HUDEP-2 (cell line): ENCODE results near the gene ARL5A.
A peak's percentile ranks its signal among the peaks of the same experiment; 100 is the strongest.
"Not testable (repeated sequence)": the region's sequence is repeated elsewhere in the genome, so short reads cannot be mapped to it uniquely, and the experiment has no call there.

Source experiments
- DNase-seq, 76 experiments: peaks; one replicate each; lab custom pipeline; 2025; ENCODE audit not compliant: unreplicated experiment in 76 of 76; lab: John Stamatoyannopoulos, UW

ARL5A gene

DNA sequence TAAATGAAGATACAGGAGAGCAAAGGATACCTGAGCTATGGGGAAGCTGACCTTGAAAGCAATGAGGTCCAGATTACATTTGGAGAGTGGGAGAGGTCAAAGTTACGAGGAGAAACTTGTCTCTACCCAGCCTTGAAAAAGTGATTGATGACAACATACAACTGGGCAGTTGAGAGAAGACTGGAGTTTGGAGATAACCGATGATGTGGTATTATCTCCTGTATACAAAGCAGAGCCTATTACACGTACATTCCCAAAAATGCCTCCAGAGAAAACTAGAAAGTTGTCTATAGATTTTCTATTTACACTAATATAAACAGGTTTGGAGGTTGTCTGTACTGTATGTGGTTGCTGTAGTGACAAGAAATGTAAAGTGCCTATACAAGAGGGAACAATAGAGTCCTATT, 28.3 kb downstream of the ARL5A start:
- DNase-seq: peak in 19 of 76 experiments; percentile 8 to 57 (median 27)

DNA sequence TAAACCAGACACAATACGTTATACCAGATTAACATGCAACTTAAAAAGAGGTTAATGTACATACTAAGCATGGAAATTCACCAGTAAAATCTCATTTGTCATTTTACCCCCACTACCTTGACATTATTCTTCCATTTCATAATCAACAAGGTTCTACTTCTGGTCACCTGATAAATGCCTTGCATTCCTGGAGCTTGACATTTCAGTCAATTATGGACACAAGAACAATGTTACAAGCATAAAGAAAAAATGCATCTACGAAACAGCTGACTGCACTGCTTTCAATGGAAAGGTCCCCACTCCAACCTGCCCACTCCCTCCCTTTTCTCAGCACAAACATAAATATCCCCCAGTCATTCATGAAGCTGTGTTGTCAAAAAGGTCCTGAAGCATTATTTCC, 31.4 kb downstream of the ARL5A start:
- no peak for DNase-seq

DNA sequence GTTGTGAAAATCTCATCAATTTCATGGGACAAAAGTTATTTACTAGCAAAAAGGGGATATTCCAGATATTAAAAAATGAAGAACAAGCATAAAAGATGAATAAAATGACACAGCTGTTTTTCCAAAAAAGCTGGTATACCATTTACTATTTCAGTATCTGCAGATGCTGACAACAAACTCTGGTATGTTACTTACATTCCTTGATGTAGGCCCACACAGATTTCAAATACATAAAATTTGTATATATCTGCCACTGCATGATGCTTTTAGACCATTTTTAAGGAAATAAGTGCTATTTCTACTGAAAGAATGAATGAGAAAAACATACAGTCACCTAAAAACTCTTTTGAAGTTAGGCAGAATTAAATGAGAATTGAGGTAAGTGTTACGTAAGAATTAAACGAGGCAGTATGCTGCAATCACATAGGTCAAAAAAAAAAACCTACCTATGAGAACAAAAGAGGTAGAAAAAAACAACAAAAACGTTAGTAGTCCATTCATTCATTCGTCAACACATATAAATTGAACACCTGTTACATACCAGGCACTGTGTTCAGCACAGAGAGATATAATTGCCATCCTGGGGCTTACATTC, 32.5 kb downstream of the ARL5A start:
- DNase-seq: no peak

DNA sequence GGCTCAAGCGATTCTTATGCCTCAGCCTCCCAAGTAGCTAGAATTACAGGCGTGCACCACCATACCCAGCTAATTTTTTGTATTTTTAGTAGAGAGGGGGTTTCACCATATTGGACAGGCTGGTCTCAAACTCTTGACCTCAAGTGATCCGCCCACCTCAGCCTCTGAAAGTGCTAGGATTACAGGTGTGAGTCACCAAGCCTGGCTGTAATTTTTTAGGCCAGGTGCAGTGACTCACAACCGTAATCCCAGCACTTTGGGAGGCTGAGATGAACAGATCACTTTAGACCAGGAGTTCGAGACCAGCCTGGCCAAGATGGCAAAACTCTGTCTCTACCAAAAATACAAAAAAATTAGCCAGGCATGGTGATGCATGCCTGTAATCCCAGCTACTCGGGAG, 33.8 kb downstream of the ARL5A start:
- DNase-seq: not testable (repeated sequence)

DNA sequence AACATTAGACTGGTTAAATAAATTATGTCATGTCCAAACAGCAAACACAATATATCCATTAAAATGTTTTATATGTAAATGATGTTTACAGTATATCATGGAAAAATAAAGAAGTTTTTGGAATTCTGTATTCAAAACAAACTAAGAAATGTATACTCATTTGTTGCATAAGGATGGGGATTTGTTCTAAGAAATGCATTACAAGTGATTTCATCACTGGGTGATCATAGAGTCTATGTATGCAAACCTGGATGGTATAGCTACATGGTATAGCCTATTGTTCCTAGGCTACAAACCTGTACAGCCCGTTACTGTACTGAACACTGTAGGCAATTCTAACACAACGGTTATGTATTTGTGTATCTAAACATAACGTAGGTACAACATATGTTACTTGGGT, 35.1 kb downstream of the ARL5A start:
- DNase-seq: no peak

DNA sequence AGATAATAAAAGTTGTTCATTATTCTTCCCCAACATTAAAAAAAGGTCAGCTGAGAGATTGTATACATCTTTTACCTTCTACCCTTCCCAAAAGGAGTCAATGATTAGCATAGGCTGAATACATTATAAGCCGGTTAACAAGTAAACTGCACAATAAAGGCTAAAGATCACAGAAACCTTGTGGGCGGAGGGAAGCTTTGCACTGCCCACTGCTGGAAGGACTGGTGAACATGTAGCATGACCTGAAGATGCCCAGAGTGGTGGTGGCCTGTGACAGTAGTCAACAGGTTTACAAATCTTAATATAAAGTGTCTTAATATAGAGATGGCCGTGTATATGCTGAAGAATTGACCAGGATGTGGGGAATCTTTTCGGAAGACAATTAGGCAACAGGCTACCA, 35.6 kb downstream of the ARL5A start:
- peak in 2 of 76 experiments; percentile 4 to 6 for DNase-seq

DNA sequence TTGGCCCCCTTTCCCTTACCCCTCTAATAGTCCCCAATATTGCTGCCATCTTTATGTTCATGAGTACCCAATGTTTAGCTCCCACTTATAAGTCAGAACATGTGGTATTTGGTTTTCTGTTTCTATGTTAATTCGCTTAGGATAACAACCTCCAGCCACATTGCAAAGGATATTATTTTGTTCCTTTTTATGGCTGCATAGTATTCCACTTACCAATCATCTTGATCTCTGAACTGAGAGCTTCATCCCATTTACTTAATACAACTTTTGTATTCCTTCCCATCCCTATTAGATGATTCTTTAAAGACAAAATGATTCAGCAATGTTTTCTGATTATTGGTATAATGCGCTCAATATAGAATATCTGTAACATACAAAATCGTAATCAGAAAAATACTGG, 36.7 kb downstream of the ARL5A start:
- no peak for DNase-seq

DNA sequence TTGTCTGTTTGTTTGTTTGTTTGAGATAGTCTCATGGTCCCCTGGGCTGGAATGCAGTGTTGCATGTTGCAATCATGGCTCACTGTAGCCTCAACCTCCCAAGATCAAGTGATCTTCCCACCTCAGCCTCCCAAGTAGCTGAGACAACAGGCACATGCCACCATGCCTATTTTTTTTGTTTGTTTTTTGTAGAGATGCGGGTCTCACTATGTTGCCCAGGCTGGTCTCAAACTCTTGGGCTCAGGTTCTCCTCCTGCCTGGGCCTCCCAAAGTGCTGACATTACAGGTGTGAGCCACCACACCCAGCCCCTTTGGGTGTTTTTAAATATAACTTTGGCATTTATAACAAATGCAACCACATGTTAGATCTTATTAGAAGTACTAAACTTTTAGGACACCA, 37.5 kb downstream of the ARL5A start:
- no peak for DNase-seq

DNA sequence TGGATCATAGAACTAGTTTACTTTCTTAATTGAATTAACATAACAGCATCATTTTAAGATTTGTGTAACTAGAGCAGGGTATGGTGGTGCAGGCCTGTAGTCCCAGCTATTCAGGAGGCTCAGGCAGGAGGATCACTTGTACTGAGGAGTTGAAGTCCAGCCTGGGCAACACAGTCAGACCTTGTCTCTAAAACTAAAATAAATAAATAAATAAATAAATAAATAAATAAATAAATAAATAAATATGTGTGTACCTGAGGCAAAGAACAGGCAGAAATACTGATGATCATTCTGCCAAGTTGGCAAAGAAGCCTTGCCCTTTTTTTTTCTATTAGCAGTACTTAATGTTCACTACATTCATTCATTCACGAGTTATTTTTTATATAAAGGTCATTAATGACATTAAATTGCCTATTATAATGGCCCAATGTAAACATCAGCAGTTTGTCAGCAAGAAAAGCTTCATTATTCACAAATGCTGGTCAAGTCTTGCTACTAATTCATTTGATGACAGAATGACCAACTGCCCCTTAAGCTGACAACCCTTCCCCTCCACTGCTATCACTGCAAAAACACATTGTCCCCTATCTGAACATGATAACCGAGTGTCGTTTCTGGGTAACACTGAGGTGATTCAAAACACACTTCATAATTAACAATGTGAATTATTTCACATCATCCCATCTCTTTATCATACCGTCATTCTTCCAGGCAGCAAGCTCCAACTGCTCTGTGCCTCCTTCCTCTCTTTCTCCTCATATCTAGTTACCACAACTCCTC, 39.0 kb downstream of the ARL5A start:
- DNase-seq: peak in 39 of 76 experiments; percentile 3 to 76 (median 47)

DNA sequence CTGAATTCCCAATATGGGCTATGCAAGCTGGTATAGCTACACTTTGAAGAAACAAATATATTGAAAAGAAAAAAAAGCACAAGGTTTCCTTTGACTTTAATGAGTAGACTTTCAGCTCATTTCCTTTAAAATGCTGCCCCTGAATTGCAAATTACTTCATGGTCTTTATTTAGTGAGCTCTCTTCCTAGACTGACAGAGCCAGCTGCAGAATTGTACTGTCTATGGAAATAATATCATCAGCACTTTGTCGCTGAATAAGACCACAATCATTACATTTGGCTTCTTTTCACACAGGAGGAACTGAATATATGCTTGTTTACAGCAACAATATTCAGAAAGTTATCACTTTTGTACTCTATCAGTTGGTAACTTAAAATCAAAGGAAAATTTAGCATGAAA, 41.7 kb downstream of the ARL5A start:
- DNase-seq: no peak

DNA sequence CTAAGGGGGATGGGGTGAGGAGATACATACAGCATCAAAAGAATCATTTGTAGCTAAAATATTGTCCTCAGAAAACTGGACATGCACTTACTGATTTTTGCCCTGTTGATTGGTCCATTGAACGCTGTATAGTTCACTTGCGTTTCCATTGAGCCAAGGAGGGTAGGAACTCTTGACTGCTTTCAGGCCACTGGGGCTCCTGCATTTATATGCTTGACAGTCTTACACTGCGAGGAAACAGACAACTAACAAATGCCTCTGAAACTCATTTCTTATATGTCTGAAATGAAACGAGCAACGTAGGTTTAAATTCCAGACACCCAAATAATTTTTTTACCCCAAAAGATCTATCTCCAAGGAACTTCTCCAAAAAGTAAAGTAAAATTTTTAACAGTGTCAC, 42.1 kb downstream of the ARL5A start:
- no peak for DNase-seq

DNA sequence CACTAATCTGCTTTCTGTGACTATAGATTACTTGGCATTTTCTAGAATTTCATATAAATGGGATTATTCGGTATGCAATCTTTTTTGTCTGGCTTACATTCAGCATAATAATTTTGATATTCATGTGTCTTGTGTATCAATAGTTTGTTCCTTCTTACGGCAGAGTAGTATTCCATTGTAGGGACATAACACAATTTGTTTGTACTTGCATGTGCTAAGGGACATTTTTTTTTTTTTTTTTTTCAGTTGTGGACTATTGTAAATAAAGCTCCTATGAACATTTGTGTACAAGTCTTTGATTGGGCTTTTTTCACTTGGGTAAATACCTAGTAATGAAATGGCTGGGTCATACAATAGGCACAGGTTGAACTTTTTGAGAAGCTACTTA, 45.1 kb downstream of the ARL5A start:
- no peak for DNase-seq

DNA sequence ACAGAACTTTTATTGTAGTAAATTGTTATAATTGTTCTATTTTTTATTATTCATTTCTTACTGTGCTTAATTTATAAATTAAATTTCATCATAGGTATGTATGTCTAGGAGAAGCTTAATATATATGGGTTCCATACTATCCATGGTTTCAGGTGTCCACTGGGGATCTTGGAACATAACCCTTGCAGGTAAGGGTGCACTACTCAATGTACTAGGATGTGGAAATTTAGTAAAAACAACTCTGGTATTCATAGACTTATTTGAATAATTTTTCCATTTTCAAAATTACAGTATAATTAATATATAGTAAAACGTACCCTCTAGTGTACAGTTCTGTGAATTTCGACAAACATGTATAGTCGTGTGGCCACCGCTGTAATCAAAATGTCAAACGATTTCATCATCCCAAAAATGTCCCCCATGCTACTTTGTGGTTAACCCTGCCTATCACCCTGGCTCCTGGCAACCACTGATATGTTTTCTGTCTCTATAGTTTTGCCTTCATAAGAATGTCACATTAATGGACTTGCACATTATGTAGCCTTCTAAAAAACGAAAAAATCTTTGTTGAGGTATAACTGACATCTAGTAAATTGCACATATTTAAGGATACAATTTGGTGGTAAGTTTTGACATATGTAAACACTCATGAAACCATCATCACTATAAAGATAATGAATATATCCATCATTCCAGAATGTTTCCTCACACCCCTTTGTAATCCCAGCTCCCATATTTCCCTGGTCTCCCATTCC, 45.7 kb downstream of the ARL5A start:
- peak in 54 of 76 experiments; percentile 6 to 77 (median 42) for DNase-seq

DNA sequence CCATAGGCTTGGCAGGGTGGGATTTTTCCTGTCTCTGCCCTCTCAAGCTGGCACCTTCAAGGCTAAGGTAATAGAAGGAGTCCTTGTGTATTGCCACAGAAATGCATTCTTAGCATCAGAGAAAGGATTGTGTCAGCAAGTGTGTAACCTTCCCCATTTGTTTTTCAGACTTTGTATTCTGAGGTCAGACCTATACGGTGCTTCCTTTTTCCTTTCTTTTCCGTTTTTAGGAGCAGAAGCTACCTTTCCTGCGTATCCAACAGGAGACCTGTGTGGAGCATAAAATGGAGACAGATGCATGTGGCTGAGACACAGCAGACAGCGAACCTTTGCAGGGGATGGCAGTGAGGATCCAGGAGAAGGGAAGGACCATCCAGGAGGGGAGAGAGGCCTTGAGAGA, 46.6 kb downstream of the ARL5A start:
- DNase-seq: no peak

DNA sequence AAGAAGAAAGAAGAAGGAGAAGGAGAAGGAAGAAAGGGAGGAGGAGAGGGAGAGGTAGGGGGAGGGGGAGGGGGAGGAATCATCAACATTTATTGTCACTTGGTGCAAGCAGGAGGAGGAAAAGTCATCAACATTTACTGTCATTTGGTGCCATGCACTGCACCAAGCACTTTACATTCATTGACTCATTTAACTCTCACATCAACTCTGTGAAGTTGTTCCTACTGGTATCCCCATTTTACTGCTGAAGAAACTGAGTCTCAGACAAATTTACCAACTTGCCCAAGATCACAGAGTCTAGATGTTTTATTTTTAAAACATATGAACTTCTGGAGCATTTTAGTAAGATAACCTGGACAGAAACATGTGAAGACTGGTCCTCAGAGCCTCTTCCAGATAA, 47.3 kb downstream of the ARL5A start:
- DNase-seq: no peak

DNA sequence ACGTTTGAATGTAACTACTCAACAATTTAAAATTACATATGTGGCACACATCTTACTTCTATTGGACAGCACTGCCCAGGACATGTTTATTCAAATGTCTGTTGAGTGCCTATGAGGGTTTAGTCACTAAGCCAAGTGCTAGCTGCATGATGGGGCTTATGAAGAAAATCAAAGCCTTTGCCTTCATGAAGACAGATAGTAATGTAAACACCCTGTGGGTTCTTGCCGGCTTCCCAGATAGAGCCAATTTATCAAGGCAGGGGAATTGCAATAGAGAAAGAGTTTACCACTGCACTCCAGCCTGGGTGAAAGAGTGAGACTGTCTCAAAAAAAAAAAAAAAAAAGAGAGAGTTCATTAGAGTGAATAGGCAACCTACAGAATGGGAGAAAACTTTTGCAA, 50.3 kb downstream of the ARL5A start:
- DNase-seq: no peak

DNA sequence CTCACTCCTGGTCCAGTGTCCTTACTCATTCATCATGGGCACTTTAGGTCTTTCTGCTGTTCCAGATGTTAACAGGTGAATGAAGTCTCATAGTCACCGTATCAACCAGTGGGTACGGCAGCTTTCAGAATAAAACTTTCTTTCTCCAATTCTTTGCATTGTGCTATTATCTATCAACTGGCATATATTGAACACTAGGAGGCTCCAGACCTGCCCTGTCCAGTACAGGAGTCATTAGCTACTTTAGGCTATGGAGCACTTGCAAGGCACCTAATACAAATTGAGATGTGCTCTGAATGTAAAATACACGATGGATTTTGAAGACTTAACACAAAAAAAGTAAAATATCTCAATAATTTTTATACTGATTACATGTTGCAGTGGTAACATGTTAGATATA, 50.7 kb downstream of the ARL5A start:
- DNase-seq: peak in 7 of 76 experiments; percentile 4 to 41 (median 17)

DNA sequence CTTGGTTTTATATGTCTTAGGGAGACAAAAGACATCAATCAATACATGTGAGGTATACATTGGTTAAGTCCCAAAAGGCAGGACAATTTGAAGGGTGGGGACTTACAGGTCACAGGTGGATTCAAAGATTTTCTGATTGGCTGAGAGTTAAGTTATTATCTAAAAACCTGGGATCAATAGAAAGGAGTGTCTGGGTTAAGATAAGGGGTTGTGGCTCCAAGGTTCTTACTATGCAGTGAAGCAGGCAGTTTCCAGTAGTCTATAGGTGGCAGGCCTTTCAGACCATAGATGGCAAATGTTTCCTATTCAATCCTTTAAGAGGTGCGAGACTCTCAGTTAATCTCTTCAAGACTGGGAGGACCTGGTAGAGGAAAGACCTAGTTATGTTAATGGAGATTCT, 51.9 kb downstream of the ARL5A start:
- peak in 4 of 76 experiments; percentile 4 to 28 (median 18) for DNase-seq

DNA sequence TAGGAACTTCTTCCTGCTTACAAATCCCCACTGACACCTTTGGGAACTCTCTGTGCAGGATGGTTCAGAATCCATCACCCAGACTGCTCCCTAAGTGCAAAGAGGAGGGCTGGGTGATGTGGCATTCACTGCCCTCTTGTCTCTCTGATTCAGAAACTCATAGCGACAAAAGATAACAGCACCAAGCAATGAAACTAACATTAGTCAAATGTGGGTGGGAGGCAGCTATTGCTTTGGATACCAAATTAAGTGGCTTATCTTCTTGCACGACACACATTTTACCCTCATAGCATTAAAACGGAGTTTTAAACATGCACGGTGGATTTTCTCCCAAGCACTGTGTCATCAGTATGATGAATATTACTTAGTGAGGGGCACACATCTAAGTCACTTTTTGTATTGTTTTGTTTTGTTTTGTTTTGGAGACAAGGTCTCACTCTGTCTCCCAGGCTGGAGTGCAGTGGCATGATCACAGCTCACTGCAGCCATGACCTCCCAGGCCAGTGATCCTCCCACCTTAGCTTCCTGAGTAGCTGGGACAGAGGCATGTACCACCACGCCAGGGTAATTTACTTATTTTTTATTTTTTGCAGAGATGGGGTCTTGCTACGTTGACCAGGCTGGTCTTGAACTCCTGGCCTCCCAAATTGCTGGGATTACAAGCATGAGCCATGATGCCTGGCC, 53.0 kb downstream of the ARL5A start:
- DNase-seq: peak in 41 of 76 experiments; percentile 5 to 73 (median 34)

DNA sequence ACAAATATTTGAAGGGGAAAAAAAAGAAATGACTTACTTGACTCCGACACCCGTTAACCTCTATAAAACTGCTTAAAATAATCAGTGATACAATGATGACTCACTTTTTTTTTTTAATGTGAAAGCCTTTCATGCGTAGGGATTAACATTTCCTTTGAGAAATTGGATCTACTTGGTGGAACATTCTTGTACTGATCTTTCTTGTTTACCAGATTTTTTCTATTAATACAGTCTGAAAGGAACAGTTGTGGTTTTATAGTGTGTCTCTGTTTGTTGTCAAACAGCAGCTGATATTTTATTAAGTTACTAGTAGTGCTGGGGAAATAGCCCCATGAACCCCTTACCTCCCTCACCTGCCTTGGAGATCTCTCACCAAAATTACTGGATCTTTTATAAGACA, 53.7 kb downstream of the ARL5A start:
- no peak for DNase-seq
